B cell (primary cell): ENCODE data around the gene LIME1. TPM values are rescaled to one million over a fixed set of nuclear protein-coding genes. Genes with fewer than 3 reads are reported as not detected.
"Not testable (repeated sequence)": the region's sequence is repeated elsewhere in the genome, so short reads cannot be mapped to it uniquely, and the experiment has no call there.

Experiments
- ATAC-seq: fragments of 200-7000 bp; cut with Tn5 transposase; one replicate; pipeline ENCODE4 v1.10.0; 2021; ENCODE audit warnings: low read depth, mild to moderate bottlenecking, moderate number of reproducible peaks, moderate library complexity
- CTCF ChIA-PET: fragments of 350-600 bp; sonication (Branson Sonifier 250); formaldehyde crosslinking; loops from one replicate; lab custom pipeline; 2021; ENCODE audit warnings: antibody characterized with exemption, inconsistent platforms; lab: Charles Lee
- POLR2A ChIA-PET: fragments of 350-600 bp; sonication (Branson Sonifier 250); formaldehyde crosslinking; loops from one replicate; lab custom pipeline; 2021; ENCODE audit warnings: antibody characterized with exemption; lab: Charles Lee
- DNase-seq: peaks from one replicate; pipeline ENCODE4 v3.0.0; 2013
- H2AFZ ChIP-seq: 2 replicates; pipeline ENCODE4 v1.6.1; 2012; ENCODE audit warnings: mild to moderate bottlenecking, low read depth, low read length; ENCODE audit not compliant: insufficient read depth, poor library complexity, severe bottlenecking
- H3K27ac ChIP-seq, 2 donors: 1 replicate in 1 of 2; 2 replicates in 1 of 2; pipeline ENCODE4 v1.5.1; 2012 to 2013; ENCODE audit warnings: low read length in 2 of 2, mild to moderate bottlenecking in 2 of 2, moderate library complexity in 1 of 2
- H3K27me3 ChIP-seq, 4 experiments: fragments of 200-600 bp in 1 of 4; sonication (generic) in 1 of 4; replicated peaks in 1 of 4; 1 replicate in 2 of 4; 2 replicates in 2 of 4; pipeline versions ENCODE4 v1.6.1 to v1.7.0; 2013 to 2016; ENCODE audit warnings: low read length in 3 of 4, mild to moderate bottlenecking in 2 of 4, mixed read lengths in 1 of 4, moderate library complexity in 1 of 4; ENCODE audit not compliant: insufficient read depth in 4 of 4, control insufficient read depth in 3 of 4; ENCODE audit errors: control extremely low read depth in 1 of 4
- H3K36me3 ChIP-seq, 2 experiments: replicated peaks in 1 of 2; 1 replicate in 1 of 2; 2 replicates in 1 of 2; pipeline versions ENCODE4 v1.6.1 to v1.7.1; 2013; ENCODE audit warnings: low read length in 1 of 2; ENCODE audit not compliant: insufficient read depth in 2 of 2, control insufficient read depth in 1 of 2; ENCODE audit errors: control extremely low read depth in 1 of 2, extremely low read depth in 1 of 2
- H3K4me1 ChIP-seq, 2 donors: fragments of 200-600 bp in 1 of 2; sonication (generic) in 1 of 2; 1 replicate in 1 of 2; 2 replicates in 1 of 2; pipeline versions ENCODE4 v1.5.1 to v1.6.1; 2013 to 2017; ENCODE audit warnings: low read length in 2 of 2; ENCODE audit not compliant: control insufficient read depth in 2 of 2, insufficient read depth in 2 of 2
- H3K4me2 ChIP-seq: replicated peaks from 2 replicates; pipeline ENCODE3; 2012; ENCODE audit warnings: mild to moderate bottlenecking, low read depth, low read length; ENCODE audit not compliant: poor library complexity, severe bottlenecking
- H3K4me3 ChIP-seq, 5 experiments: fragments of 200-600 bp in 1 of 5; sonication (generic) in 1 of 5; 1 replicate in 3 of 5; 2 replicates in 2 of 5; pipeline versions ENCODE4 v1.5.1 to v1.7.0; 2011 to 2016; ENCODE audit warnings: low read length in 4 of 5, mild to moderate bottlenecking in 4 of 5, low read depth in 2 of 5, control low read depth in 1 of 5, moderate library complexity in 1 of 5; ENCODE audit not compliant: insufficient read depth in 1 of 5; ENCODE audit errors: control extremely low read depth in 1 of 5, extremely low read depth in 1 of 5
- H3K79me2 ChIP-seq: fragments of 200-600 bp; sonication (generic); one replicate; pipeline ENCODE4 v1.6.0; 2016; ENCODE audit warnings: low read length; ENCODE audit not compliant: control insufficient read depth, insufficient read depth
- H3K9ac ChIP-seq: fragments of 200-600 bp; sonication (generic); 2 replicates; pipeline ENCODE4 v1.6.1; 2017; ENCODE audit warnings: mild to moderate bottlenecking, low read length, moderate library complexity
- H3K9me3 ChIP-seq, 3 donors: one replicate each; pipeline versions ENCODE4 v1.6.1 to v1.7.1; 2013; ENCODE audit warnings: low read length in 2 of 3; ENCODE audit not compliant: control insufficient read depth in 2 of 3, insufficient read depth in 1 of 3; ENCODE audit errors: control extremely low read depth in 1 of 3
- H4K20me1 ChIP-seq: 2 replicates; pipeline ENCODE4 v1.6.0; 2012; ENCODE audit warnings: mild to moderate bottlenecking, low read length; ENCODE audit not compliant: insufficient read depth, control insufficient read depth, poor library complexity, severe bottlenecking
- H3K27ac Mint-ChIP-seq: one replicate; pipeline ENCODE4 v1.8.0; 2021; ENCODE audit warnings: mixed read lengths
- H3K27me3 Mint-ChIP-seq: one replicate; pipeline ENCODE4 v1.8.0; 2021; ENCODE audit warnings: mixed read lengths
- H3K4me1 Mint-ChIP-seq: one replicate; pipeline ENCODE4 v1.8.0; 2021; ENCODE audit warnings: mixed read lengths
- H3K4me3 Mint-ChIP-seq: one replicate; pipeline ENCODE4 v1.8.0; 2021; ENCODE audit warnings: mixed read lengths
- H3K9me3 Mint-ChIP-seq: one replicate; pipeline ENCODE4 v1.8.0; 2022; ENCODE audit warnings: mixed read lengths; ENCODE audit not compliant: insufficient read depth
- CTCF ChIP-seq: fragments of 200-600 bp; IDR thresholded peaks from one replicate; pipeline ENCODE4 v1.8.0; 2022; ENCODE audit warnings: antibody characterized with exemption, mild to moderate bottlenecking
- EZH2 ChIP-seq: IDR thresholded peaks from 2 replicates; pipeline ENCODE4 v1.6.1; 2012; ENCODE audit warnings: borderline replicate concordance, low read depth, mild to moderate bottlenecking, moderate library complexity, low read length; ENCODE audit not compliant: insufficient read depth, poor library complexity, severe bottlenecking
- WGBS: methylation state at CpG from one replicate; pipeline ENCODE4 v1.1.5; 2013; ENCODE audit warnings: missing lambda C conversion rate; ENCODE audit not compliant: insufficient coverage; 5-methylcytosine and 5-hydroxymethylcytosine counted together
- intact Hi-C: fragments of 100-400 bp; cut with micrococcal nuclease; formaldehyde crosslinking; loops from one replicate; pipeline ENCODE4 v1.10.0; 2022
- polyA plus RNA-seq: library from polyadenylated mRNA; depleted of rRNA; stranded (reverse); fragments of >200 nt; gene quantifications from 2 replicates; pipeline ENCODE4 v1.2.3, GENCODE V29; 2012
- total RNA-seq, 2 donors: library from RNA; stranded (reverse); fragments of 120-200 nt in 1 of 2; gene quantifications; 1 replicate in 1 of 2; 2 replicates in 1 of 2; pipeline versions ENCODE4 v1.2.3 to v1.2.4, GENCODE V29; 2013 to 2022

Gene LIME1
- total and polyA plus RNA-seq, 2 donors (not counting 1 experiment from before 2014, with no cell fraction given): 14.5 to 95.2 TPM

GRCh38 chr20:63718996-63719395 is 17.5 kb upstream of the LIME1 start:
- TF ChIP-seq EZH2 (no peak), CTCF (no peak)
- intact Hi-C loops: no loop called here
- Histone ChIP-seq H3K9ac (no peak overlapping the region), H3K79me2 (peaks cover 85% of the 10 kb centered on the region), H3K4me2 (no peak overlapping the region), H2AFZ (no peak overlapping the region), H3K36me3 (peaks cover 3 to 38% of the 10 kb centered on the region in 2 experiments), H4K20me1 (peaks cover 55% of the 10 kb centered on the region), H3K27me3 (no peaks in the 10 kb centered on the region), H3K9me3 (peaks cover 2 to 26% (median 13%) of the 10 kb centered on the region in 3 donors), H3K4me1 (no peaks in the 10 kb centered on the region), H3K27ac (no peak overlapping the region), H3K4me3 (no peak overlapping the region)
- Mint-ChIP-seq H3K4me3 (no peak overlapping the region), H3K27ac (no peak overlapping the region), H3K27me3 (no peaks in the 10 kb centered on the region), H3K4me1 (peaks cover 4% of the 10 kb centered on the region), H3K9me3 (peaks cover 4% of the 10 kb centered on the region)
- DNase-seq (no peak), ATAC-seq (no peak)
- ChIA-PET POLR2A (interaction anchor here (0.7 kb wide), 1 partner anchor 294 kb away, joined by 3 read pairs; no protein-coding TSS in a partner anchor), CTCF (interaction anchor here (0.6 to 1.1 kb wide), 3 partner anchors 13 to 255 kb away, joined by 3 to 4 read pairs (median 3); no protein-coding TSS in a partner anchor)
- no CpG with 5 or more reads among the region's 2 CpGs for WGBS

- H3K4me3 Mint-ChIP-seq, intact Hi-C loops, DNase-seq, H3K4me2 ChIP-seq, H3K27ac ChIP-seq, H2AFZ ChIP-seq, H3K27ac Mint-ChIP-seq, POLR2A ChIA-PET, H3K4me1 Mint-ChIP-seq, H3K27me3 ChIP-seq, H3K9me3 Mint-ChIP-seq, H3K9ac ChIP-seq, H3K27me3 Mint-ChIP-seq, ATAC-seq, H3K4me3 ChIP-seq: not testable (repeated sequence)
- peaks cover 80% of the 10 kb centered on the region for H3K79me2 ChIP-seq
- H3K36me3 ChIP-seq: peaks cover 6 to 20% of the 10 kb centered on the region in 2 experiments
- WGBS: 97% methylated on average over 2 of the region's 2 CpGs
- peaks cover 10 to 12% of the 10 kb centered on the region in 2 donors for H3K4me1 ChIP-seq
- H4K20me1 ChIP-seq: peaks cover 35% of the 10 kb centered on the region
- H3K9me3 ChIP-seq: peaks cover 2 to 31% (median 13%) of the 10 kb centered on the region in 3 donors
- CTCF ChIA-PET: interaction anchor here (0.6 kb wide), 1 partner anchor 312 kb away, joined by 3 read pairs; no protein-coding TSS in a partner anchor
Measured at GRCh38 chr20:63722967-63723622, 13.4 kb upstream of the LIME1 start.

GRCh38 chr20:63730189-63730733 is 6.2 kb upstream of the LIME1 start:
- H3K36me3 ChIP-seq: peaks cover 3 to 22% of the 10 kb centered on the region in 2 experiments
- Mint-ChIP-seq H3K27ac (peak overlapping the region; percentile 70), H3K4me1 (peaks cover 31% of the 10 kb centered on the region)
- intact Hi-C loops, H3K27me3 ChIP-seq, DNase-seq, POLR2A ChIA-PET, H3K4me3 Mint-ChIP-seq, H3K4me3 ChIP-seq, CTCF ChIA-PET, H3K9ac ChIP-seq, ATAC-seq, H2AFZ ChIP-seq, H3K27me3 Mint-ChIP-seq, H3K9me3 Mint-ChIP-seq: not testable (repeated sequence)
- H3K27ac ChIP-seq: peak overlapping the region; percentile 36 to 47
- peaks cover 61% of the 10 kb centered on the region for H3K79me2 ChIP-seq
- peaks cover 1 to 12% (median 6%) of the 10 kb centered on the region in 3 donors for H3K9me3 ChIP-seq
- peaks cover 38% of the 10 kb centered on the region for H4K20me1 ChIP-seq
- WGBS: 55% methylated on average over 17 of the region's 18 CpGs
- H3K4me2 ChIP-seq: peak overlapping the region; percentile 62
- peaks cover 38 to 49% of the 10 kb centered on the region in 2 donors for H3K4me1 ChIP-seq
